GM21786 (cell line): Measurements from ENCODE around the gene ZFP36L2.

Source experiments
- ATAC-seq: cut with Tn5 transposase; IDR thresholded peaks from one replicate; pipeline ENCODE4 v1.9.1; 2021; ENCODE audit not compliant: unreplicated experiment

Gene ZFP36L2, protein sequence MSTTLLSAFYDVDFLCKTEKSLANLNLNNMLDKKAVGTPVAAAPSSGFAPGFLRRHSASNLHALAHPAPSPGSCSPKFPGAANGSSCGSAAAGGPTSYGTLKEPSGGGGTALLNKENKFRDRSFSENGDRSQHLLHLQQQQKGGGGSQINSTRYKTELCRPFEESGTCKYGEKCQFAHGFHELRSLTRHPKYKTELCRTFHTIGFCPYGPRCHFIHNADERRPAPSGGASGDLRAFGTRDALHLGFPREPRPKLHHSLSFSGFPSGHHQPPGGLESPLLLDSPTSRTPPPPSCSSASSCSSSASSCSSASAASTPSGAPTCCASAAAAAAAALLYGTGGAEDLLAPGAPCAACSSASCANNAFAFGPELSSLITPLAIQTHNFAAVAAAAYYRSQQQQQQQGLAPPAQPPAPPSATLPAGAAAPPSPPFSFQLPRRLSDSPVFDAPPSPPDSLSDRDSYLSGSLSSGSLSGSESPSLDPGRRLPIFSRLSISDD

DNA sequence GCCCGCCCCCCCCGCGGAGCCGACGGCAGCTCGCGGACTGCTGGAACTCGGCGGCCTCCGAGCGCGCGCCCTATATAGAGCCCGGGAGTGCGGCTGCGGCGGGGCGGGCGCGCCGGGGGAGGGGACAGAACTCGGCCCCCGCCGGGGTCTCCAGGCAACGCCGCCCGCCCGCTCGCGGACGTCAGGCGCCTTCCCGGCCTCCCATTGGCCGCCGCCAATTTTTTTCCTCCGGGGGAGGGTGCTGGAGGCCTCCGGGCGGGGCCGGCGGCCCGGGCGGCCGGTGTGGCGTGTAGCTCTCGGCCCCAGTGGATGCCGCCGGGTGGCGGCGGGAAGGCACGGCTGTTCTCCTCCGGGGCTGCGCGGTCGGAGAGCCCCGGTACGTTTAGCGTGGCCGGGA lies at the start of gene ZFP36L2:
TSS of gene ZFP36L2 (minus strand) at position 49 of the 397 bp plus-strand sequence. CDS start 291 bp downstream, outside the sequence.
- peak; percentile 48 for ATAC-seq

GRCh38 chr2:43274721-43275120 lies 48.3 kb upstream of the ZFP36L2 start:
- no peak for ATAC-seq

GRCh38 chr2:43274055-43274454 lies 47.6 kb upstream of the ZFP36L2 start:
- ATAC-seq: no peak

DNA sequence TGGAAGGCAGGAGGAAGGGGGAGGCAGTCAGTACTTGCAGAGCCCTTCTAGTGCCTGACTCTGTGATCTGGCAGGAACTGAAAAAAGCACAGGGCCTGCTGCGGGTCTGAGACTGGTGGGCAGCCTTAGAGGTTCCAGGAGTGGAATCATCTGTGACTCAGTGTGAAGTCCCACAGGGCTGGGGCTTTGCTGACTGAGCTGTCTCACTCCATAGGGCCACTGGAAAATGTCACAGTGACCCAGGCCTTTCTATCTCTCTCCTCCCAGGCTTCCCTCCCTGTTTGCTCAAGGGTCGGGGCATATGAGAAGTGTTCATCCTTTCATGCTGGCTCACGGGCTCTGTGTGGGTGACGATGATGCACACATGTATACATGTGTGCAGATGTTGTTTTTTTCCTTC lies 47.1 kb upstream of the ZFP36L2 start:
- ATAC-seq: no peak

- ATAC-seq: no peak
Observed at GRCh38 chr2:43270930-43271615, 44.7 kb upstream of the ZFP36L2 start.

DNA sequence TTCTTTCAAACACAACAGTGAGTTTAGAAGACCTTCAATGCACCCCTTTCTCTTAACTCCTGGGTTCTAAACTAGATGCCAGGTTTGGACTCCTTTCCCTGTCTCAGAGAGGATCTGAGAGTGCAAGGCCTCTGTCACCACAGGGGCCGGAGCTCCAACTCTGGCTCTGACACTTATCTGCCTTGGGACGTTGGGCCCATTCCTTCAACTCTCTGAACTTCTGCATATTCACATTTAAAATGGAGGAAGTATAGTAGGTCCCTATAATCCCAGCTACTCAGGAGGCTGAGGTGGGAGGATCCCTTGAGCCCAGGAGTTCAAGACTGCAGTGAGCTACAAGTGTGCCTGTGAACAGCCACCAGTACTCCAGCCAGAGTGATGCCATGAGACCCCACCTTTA lies 44.1 kb upstream of the ZFP36L2 start:
- ATAC-seq: no peak

GRCh38 chr2:43269706-43270105 lies 43.3 kb upstream of the ZFP36L2 start:
- no peak for ATAC-seq

GRCh38 chr2:43269074-43269572 lies 42.7 kb upstream of the ZFP36L2 start:
- ATAC-seq: no peak

DNA sequence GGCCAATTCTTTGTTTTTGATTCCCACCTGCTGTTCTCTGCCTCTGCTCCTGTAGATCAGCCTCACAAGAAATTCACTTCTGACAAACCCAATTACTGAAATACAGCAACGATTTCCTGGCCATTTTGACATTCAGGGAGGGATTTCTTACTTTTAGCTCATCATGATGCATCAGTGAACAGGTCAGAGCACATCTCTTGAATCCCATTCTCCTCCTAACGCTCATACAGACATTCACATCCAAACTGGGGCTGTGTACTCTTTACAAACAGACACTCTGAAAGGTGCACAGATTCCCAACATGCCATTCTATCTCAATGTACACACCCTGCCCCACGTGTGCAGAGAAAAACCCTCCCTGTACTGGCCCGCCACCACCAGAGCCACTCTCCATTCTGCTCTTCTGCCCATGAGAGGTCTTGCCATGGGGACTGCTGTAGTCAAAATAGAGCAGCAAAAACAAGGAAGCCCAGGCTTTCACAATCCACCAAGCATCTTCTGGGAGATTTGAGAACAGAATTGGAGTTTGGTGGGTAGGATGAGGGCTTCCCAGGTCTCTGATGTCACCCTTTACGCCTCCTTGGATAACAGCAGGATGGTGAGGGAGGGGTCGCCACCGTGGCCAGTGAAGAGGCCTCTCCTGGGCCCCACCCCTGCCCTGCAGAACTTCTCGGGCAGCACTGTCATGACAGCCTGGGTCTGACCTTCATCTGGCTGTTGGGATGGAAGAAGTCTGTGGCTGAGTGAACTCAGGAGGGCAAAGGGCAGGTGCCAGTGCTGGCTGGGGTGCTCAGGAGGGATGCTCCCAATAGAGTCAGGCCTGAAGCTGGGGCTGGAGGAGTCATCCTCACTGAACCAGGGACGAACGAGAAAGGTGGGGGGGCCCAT lies 41.9 kb upstream of the ZFP36L2 start:
- ATAC-seq: no peak

GRCh38 chr2:43267381-43267780 lies 41.0 kb upstream of the ZFP36L2 start:
- ATAC-seq: no peak

- no peak for ATAC-seq
Observed at GRCh38 chr2:43266711-43267111, 40.3 kb upstream of the ZFP36L2 start.

DNA sequence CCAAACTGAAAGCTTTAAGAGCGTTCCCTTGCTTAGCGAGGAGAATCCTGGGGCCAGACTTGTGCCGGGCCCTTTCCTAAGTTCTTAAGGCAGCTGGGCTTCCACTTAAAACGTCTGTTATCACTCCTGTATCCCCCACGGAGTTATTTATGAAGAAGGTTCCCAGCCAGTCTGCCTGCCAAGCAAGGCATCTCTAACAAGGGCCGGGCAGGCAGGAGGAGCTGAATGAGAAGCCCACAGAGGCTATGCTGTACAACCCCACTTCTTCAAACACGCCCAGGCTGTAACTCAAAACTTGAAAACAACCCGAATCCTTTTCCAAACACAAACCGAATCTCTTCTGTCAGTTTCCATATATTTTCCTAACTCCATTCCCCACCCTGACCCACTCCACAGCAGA lies 39.0 kb upstream of the ZFP36L2 start:
- ATAC-seq: no peak

DNA sequence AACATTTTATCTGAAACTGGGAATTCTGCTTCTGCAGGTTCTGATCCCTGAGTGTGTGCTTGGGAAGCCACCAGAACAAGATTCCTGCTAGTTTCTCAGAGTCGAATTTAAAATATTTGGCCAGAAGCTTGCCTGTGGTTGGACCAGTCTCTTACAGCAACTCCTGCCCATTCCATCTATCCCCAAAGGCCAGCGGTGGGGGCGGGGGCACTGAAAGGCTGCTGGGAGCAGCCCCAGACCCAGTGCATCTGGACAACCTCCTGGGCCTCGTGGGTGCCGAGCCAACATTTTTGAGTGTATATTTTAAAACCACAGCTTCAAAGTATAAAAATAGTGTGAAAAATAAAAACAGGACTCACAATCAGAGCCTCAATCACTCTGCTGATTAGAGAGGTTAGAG lies 38.6 kb upstream of the ZFP36L2 start:
- ATAC-seq: no peak

- no peak for ATAC-seq
Observed at GRCh38 chr2:43262951-43263350, 36.5 kb upstream of the ZFP36L2 start.

DNA sequence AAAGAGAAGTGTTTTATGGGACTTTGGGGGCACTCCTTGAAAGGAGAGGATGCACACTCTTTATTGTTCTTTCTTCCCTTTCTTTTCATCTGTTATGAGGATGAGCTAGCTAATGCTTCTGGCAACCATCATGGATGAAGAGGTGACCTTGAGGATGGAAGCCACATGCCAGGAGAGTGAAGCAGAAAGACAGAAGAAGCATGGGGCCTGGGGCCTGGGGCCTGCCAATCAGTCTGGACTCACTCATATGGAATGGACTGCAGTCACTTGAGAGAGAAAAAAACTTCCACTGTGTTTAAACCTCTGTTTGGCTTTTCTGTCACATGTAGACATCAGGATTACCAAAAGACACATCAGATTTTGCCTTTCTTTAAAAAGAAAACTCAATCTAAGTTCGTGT lies 35.8 kb upstream of the ZFP36L2 start:
- ATAC-seq: no peak

DNA sequence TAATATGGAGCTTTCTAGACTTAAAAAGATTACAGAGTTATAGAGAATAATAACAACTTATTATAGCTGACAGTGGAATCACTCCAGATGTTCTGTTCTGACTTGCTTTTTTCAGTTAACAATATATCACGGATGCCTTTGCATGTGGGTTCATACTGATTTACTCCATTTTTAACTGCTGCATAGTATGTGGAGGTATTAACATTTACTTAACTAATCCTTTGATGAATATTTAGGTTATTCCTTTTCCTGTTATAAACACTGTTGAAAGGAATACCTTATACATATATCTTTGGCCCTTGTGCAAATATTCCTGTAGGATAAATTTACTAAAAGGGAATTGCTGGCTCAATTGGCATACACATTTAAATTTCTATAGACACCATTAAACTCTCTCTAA lies 33.1 kb upstream of the ZFP36L2 start:
- ATAC-seq: no peak

GRCh38 chr2:43258547-43259156 lies 32.2 kb upstream of the ZFP36L2 start:
- ATAC-seq: no peak

DNA sequence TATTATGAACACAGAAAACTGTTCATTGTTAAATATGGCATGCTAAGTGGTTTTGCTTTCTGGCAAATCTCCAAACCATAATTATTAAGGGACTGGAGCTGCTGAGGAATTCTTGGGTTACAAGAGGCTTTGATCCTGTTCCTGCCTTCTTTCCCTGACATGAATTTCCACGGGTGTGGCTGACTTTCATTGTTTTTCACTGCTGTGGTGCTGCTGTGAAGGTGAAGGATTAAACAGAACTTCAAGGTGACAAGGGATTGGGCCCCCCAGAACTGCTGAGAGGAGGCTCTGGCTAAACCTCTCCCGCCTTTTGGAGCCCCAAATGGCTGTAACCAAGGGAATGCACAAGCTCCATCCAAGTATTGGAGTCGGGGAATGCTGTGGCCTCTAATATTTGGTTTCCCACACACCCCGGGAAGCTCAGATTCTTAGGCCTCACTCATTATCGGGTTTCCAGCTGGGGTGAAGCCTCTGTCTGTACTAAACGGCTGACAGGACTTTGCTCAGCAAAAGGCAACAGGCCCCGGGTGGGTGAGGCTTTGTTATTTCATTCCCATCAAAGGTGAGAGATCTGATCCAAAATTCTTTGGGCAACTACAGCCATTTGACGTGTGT lies 29.0 kb upstream of the ZFP36L2 start:
- no peak for ATAC-seq

- ATAC-seq: no peak
Observed at GRCh38 chr2:43254331-43254730, 27.9 kb upstream of the ZFP36L2 start.

GRCh38 chr2:43251171-43251731 lies 24.8 kb upstream of the ZFP36L2 start:
- ATAC-seq: no peak
